Nephron progenitor cell (in vitro differentiated cells): Measurements from ENCODE around the gene GCH1.
"Not testable (repeated sequence)": the region's sequence is repeated elsewhere in the genome, so short reads cannot be mapped to it uniquely, and the experiment has no call there.

Experiments used
- DNase-seq: peaks from one replicate; pipeline ENCODE4 v3.0.0; 2021
- H3K27ac Mint-ChIP-seq: 2 replicates; pipeline ENCODE4 v1.8.0; 2021; ENCODE audit warnings: mild to moderate bottlenecking, moderate library complexity, mixed read lengths
- H3K27me3 Mint-ChIP-seq: 2 replicates; pipeline ENCODE4 v1.8.0; 2021; ENCODE audit warnings: mild to moderate bottlenecking, low read depth, mixed read lengths; ENCODE audit not compliant: poor library complexity
- H3K36me3 Mint-ChIP-seq: 2 replicates; pipeline ENCODE4 v1.8.0; 2021; ENCODE audit warnings: low read depth, mixed read lengths
- H3K4me1 Mint-ChIP-seq: 2 replicates; pipeline ENCODE4 v1.8.0; 2021; ENCODE audit warnings: mixed read lengths
- H3K4me3 Mint-ChIP-seq: 2 replicates; pipeline ENCODE4 v1.8.0; 2021; ENCODE audit warnings: mild to moderate bottlenecking, moderate library complexity, mixed read lengths
- H3K9me3 Mint-ChIP-seq: 2 replicates; pipeline ENCODE4 v1.8.0; 2021; ENCODE audit warnings: mild to moderate bottlenecking, moderate library complexity, mixed read lengths
- CTCF ChIP-seq: fragments of 200-600 bp; sonication (generic); IDR thresholded peaks from 2 replicates; pipeline ENCODE4 v1.5.0; 2021; ENCODE audit warnings: antibody characterized with exemption

Gene GCH1

GRCh38 chr14:54929556-54929955 is 26.9 kb upstream of the GCH1 start:
- no peaks in the 10 kb centered on the region for H3K36me3 Mint-ChIP-seq
- no peak for DNase-seq
- no peak for TF ChIP-seq CTCF
- H3K4me1 Mint-ChIP-seq = no peaks in the 10 kb centered on the region
- H3K27ac Mint-ChIP-seq = no peak overlapping the region
- H3K4me3 Mint-ChIP-seq = no peak overlapping the region
- no peaks in the 10 kb centered on the region for H3K9me3 Mint-ChIP-seq
- no peaks in the 10 kb centered on the region for H3K27me3 Mint-ChIP-seq

DNA sequence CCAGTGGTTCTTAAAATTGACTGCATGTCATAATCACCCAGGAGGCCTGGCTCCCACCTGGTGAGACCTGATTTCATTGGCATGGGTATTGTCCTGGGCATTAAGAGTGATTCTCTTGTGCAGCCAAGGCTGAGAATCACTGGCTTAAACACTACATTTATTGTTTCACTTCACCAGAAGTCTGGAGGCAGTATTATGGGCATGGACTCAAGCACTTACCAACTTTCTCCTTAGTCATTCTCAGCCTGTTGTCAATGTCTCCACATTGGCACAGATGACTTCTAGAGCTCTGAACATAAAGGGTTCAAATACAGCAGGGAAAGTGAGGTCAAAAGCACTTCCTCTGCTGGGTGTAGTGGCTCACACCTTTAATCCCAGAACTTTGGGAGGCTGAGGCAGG is 25.6 kb upstream of the GCH1 start:
- Mint-ChIP-seq H3K4me1 (no peaks in the 10 kb centered on the region), H3K36me3 (no peaks in the 10 kb centered on the region), H3K9me3 (no peaks in the 10 kb centered on the region), H3K4me3 (no peak overlapping the region), H3K27me3 (no peaks in the 10 kb centered on the region), H3K27ac (no peak overlapping the region)
- TF ChIP-seq CTCF = no peak
- DNase-seq = no peak

GRCh38 chr14:54927551-54927950 is 24.9 kb upstream of the GCH1 start:
- Mint-ChIP-seq H3K4me1 (no peaks in the 10 kb centered on the region), H3K27ac (no peak overlapping the region), H3K36me3 (no peaks in the 10 kb centered on the region), H3K4me3 (no peak overlapping the region), H3K27me3 (no peaks in the 10 kb centered on the region), H3K9me3 (no peaks in the 10 kb centered on the region)
- TF ChIP-seq CTCF = no peak
- DNase-seq = no peak

DNA sequence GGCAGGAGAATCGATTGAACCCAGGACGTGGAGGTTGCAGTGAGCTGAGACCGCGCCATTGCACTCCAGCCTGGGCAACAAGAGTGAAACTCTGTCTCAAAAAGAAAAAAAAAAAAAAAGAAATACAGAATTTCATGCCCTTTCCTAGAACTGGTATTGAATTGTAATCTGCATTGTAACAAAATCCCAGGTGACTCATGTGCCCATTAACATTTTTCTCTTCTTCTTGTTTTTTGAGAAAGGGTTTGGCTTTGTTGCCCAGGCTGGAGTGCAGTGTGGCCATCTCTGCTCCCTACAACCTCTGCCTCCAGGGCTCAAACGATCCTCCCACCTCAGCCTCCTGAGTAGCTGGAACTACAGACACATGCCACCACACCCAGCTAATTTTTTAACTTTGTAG is 23.9 kb upstream of the GCH1 start:
- DNase-seq, H3K27me3 Mint-ChIP-seq, H3K4me1 Mint-ChIP-seq, H3K36me3 Mint-ChIP-seq, H3K9me3 Mint-ChIP-seq, H3K4me3 Mint-ChIP-seq, H3K27ac Mint-ChIP-seq: not testable (repeated sequence)

- H3K36me3 Mint-ChIP-seq = no peaks in the 10 kb centered on the region
- DNase-seq = no peak
- H3K9me3 Mint-ChIP-seq = no peaks in the 10 kb centered on the region
- no peak for TF ChIP-seq CTCF
- no peak overlapping the region for H3K4me3 Mint-ChIP-seq
- peak overlapping the region; percentile 20 for H3K27ac Mint-ChIP-seq
- H3K27me3 Mint-ChIP-seq = peaks cover 3% of the 10 kb centered on the region
- no peaks in the 10 kb centered on the region for H3K4me1 Mint-ChIP-seq
Observed at GRCh38 chr14:54922598-54922997, 20.0 kb upstream of the GCH1 start.

DNA sequence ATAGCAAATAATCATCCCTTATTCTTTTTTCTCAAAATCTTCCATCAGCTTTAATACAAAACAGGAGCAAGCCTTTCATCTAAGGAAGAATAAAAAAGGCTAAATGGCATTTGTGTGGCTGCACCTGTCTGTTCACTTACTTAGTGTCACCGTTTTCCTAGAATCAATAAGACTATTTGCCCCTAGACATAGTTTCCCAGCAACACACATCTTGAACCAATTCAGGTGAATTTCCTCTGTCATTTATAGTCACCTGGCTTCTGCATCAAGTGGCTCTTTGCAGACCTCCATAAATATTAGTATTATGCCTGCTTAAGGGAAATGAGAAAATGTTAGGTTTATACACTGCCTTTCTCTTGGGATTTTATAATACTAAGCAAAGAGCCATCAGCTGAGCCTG is 17.4 kb upstream of the GCH1 start:
- no peak for DNase-seq
- no peak overlapping the region for H3K4me3 Mint-ChIP-seq
- no peaks in the 10 kb centered on the region for H3K9me3 Mint-ChIP-seq
- H3K36me3 Mint-ChIP-seq = no peaks in the 10 kb centered on the region
- peaks cover 7% of the 10 kb centered on the region for H3K27me3 Mint-ChIP-seq
- no peaks in the 10 kb centered on the region for H3K4me1 Mint-ChIP-seq
- no peak overlapping the region for H3K27ac Mint-ChIP-seq
- no peak for TF ChIP-seq CTCF
